Endothelial cell of umbilical vein (primary cell): Measurements from ENCODE around the gene CLDN9. TPM values are rescaled to one million over a fixed set of nuclear protein-coding genes. Genes with fewer than 3 reads are reported as not detected.
A peak's percentile ranks its signal among the peaks of the same experiment; 100 is the strongest.

Source experiments
- BruUV-seq: library from RNA; stranded (reverse); fragments of 400-500 nt; replicated peaks from 2 replicates; lab custom pipeline; 2021; lab: Mats Ljungman, UMichigan
- CTCF ChIA-PET: fragments of 300-600, 350-600 bp; sonication (Branson Sonifier 250); formaldehyde crosslinking; loops from one replicate; lab custom pipeline; 2021; ENCODE audit warnings: antibody characterized with exemption, inconsistent platforms; lab: Charles Lee
- POLR2A ChIA-PET: fragments of 300-600, 350-600 bp; sonication (Branson Sonifier 250); formaldehyde crosslinking; loops from one replicate; lab custom pipeline; 2021; ENCODE audit warnings: antibody characterized with exemption, inconsistent platforms; lab: Charles Lee
- DNase-seq: peaks from one replicate; pipeline ENCODE4 v3.0.0-alpha.2; 2011; ENCODE audit warnings: low read depth, low spot score
- FAIRE-seq: peaks from 2 replicates; lab custom pipeline; 2011; peaks lifted over from hg19 to GRCh38; lab: Jason Lieb, UNC
- H2AFZ ChIP-seq: 2 replicates; pipeline ENCODE4 v1.6.0; 2012; ENCODE audit warnings: low read depth, low read length, control low read depth, inconsistent platforms
- H3K27ac ChIP-seq: 2 replicates; pipeline ENCODE4 v1.5.1; 2011; ENCODE audit warnings: low read depth, mild to moderate bottlenecking, control low read depth, low read length, moderate library complexity; ENCODE audit not compliant: insufficient read depth
- H3K27me3 ChIP-seq, 2 experiments: 2 replicates each; pipeline versions ENCODE4 v1.6.0 to v1.6.1; 2011; ENCODE audit warnings: low read length in 2 of 2, mixed read lengths in 1 of 2; ENCODE audit not compliant: control insufficient read depth in 2 of 2, insufficient read depth in 2 of 2
- H3K36me3 ChIP-seq, 2 experiments: 2 replicates in 1 of 2; 3 replicates in 1 of 2; pipeline ENCODE4 v1.5.1; 2011; ENCODE audit warnings: low read length in 2 of 2, mild to moderate bottlenecking in 1 of 2, moderate library complexity in 1 of 2; ENCODE audit not compliant: control insufficient read depth in 2 of 2, insufficient read depth in 2 of 2; ENCODE audit errors: extremely low read depth in 1 of 2
- H3K4me1 ChIP-seq: 3 replicates; pipeline ENCODE4 v1.5.1; 2011; ENCODE audit warnings: mild to moderate bottlenecking, low read length; ENCODE audit not compliant: control insufficient read depth, insufficient read depth; ENCODE audit errors: extremely low read depth
- H3K4me2 ChIP-seq: 2 replicates; pipeline ENCODE4 v1.6.1; 2011; ENCODE audit warnings: low read length, control low read depth, mixed read lengths; ENCODE audit not compliant: insufficient read depth
- H3K4me3 ChIP-seq, 3 experiments: fragments of 200-600 bp in 1 of 3; sonication (generic), shearing (Covaris generic) in 1 of 3; replicated peaks in 1 of 3; 2 replicates each; pipeline ENCODE4 v1.5.1; 2011 to 2016; ENCODE audit warnings: control low read depth in 3 of 3, low read length in 3 of 3, mild to moderate bottlenecking in 2 of 3, inconsistent platforms in 1 of 3, low read depth in 1 of 3, moderate library complexity in 1 of 3; ENCODE audit not compliant: insufficient read depth in 1 of 3
- H3K79me2 ChIP-seq: 2 replicates; pipeline ENCODE4 v1.6.0; 2012; ENCODE audit warnings: low read length, inconsistent platforms; ENCODE audit not compliant: control insufficient read depth, insufficient read depth
- H3K9ac ChIP-seq: replicated peaks from 2 replicates; pipeline ENCODE3; 2011; ENCODE audit warnings: low read length, control low read depth; ENCODE audit not compliant: insufficient read depth; ENCODE audit errors: extremely low read depth
- H3K9me1 ChIP-seq: replicated peaks from 3 replicates; pipeline ENCODE4 v1.6.0; 2011; ENCODE audit warnings: mild to moderate bottlenecking, low read length; ENCODE audit not compliant: control insufficient read depth, insufficient read depth; ENCODE audit errors: extremely low read depth
- H3K9me3 ChIP-seq: replicated peaks from 2 replicates; pipeline ENCODE4 v1.5.1; 2012; ENCODE audit warnings: low read length, inconsistent platforms; ENCODE audit not compliant: control insufficient read depth, insufficient read depth
- H4K20me1 ChIP-seq: replicated peaks from 2 replicates; pipeline ENCODE3; 2011; ENCODE audit warnings: mild to moderate bottlenecking, low read length; ENCODE audit not compliant: control insufficient read depth, insufficient read depth; ENCODE audit errors: extremely low read depth
- EZH2 ChIP-seq: IDR thresholded peaks from 2 replicates; pipeline ENCODE4 v1.6.1; 2012; ENCODE audit warnings: borderline replicate concordance, low read depth, mild to moderate bottlenecking, moderate library complexity, low read length, inconsistent platforms; ENCODE audit not compliant: severe bottlenecking
- GATA2 ChIP-seq: IDR thresholded peaks from 2 replicates; pipeline ENCODE4 v1.7.0; 2011; ENCODE audit warnings: low read depth, mild to moderate bottlenecking, moderate library complexity, mixed read lengths, low read length; ENCODE audit not compliant: insufficient read length, insufficient read depth
- JUN ChIP-seq: IDR thresholded peaks from 2 replicates; pipeline ENCODE4 v1.6.1; 2011; ENCODE audit warnings: borderline replicate concordance, low read depth; ENCODE audit not compliant: insufficient read length, insufficient read depth
- MYC ChIP-seq: IDR thresholded peaks from one replicate; pipeline ENCODE4 v1.6.1; 2011; ENCODE audit warnings: mild to moderate bottlenecking, low read depth, low read length
- POLR2A ChIP-seq: IDR thresholded peaks from 2 replicates; pipeline ENCODE4 v1.6.1; 2012; ENCODE audit warnings: low read depth, mild to moderate bottlenecking, control low read depth, low read length
- POLR2AphosphoS5 ChIP-seq: IDR thresholded peaks from 2 replicates; pipeline ENCODE4 v1.6.1; 2012; ENCODE audit warnings: low read depth, mild to moderate bottlenecking, control low read depth, low read length, moderate library complexity; ENCODE audit not compliant: insufficient read depth
- dilution Hi-C: fragments of 300-500 bp; cut with MboI; formaldehyde crosslinking; loops from one replicate; pipeline ENCODE4 v1.15.0; 2019; ENCODE audit warnings: low sequenced_read_pairs; ENCODE audit not compliant: extremely low pct_ligation_motif_present
- intact Hi-C: fragments of 100-400 bp; cut with micrococcal nuclease; formaldehyde crosslinking; loops from one replicate; pipeline ENCODE4 v1.10.0; 2022
- polyA plus RNA-seq, 4 experiments: library from polyadenylated mRNA; depleted of rRNA in 3 of 4; stranded (reverse) in 3 of 4; unstranded in 1 of 4; fragments of >200 nt; gene quantifications; 2 replicates each; pipeline versions ENCODE4 v1.2.1 to v1.2.3, GENCODE V29; 2011 to 2012; ENCODE audit warnings: missing spikeins in 1 of 4
- total RNA-seq: library from RNA; stranded (reverse); gene quantifications from 2 replicates; pipeline ENCODE4 v1.2.3, GENCODE V29; 2021

CLDN9 gene
- total and polyA plus RNA-seq, 2 donors (not counting 3 experiments of a cell fraction or from before 2014, with no cell fraction given), result 0.06 TPM; not detected in 1

- no peaks in the 10 kb centered on the region for H3K9me3 ChIP-seq
- FAIRE-seq (no peak), DNase-seq (no peak)
- POLR2A ChIA-PET, result no interaction called here
- H3K4me1 ChIP-seq, result peaks cover 18% of the 10 kb centered on the region
- H2AFZ ChIP-seq, result no peak overlapping the region
- H3K4me3 ChIP-seq, result peak overlapping the region in 2 of 3 experiments; percentile 1 to 61
- peak overlapping the region; percentile 47 for H3K9ac ChIP-seq
- peak overlapping the region; percentile 83 for H3K4me2 ChIP-seq
- H3K27ac ChIP-seq, result peak overlapping the region; percentile 98
- dilution Hi-C loops, result no loop called here
- CTCF ChIA-PET, result interaction anchor here (1.4 to 6.1 kb wide), 3 partner anchors 7 to 79 kb away, joined by 4 to 52 read pairs (median 9); no protein-coding TSS in a partner anchor
- BruUV-seq, result no TSS peak
- TF ChIP-seq POLR2A, result peak; percentile 54
- no peak for TF ChIP-seq GATA2
- H3K27me3 ChIP-seq, result no peaks in the 10 kb centered on the region
- no peaks in the 10 kb centered on the region for H4K20me1 ChIP-seq
- no peaks in the 10 kb centered on the region for H3K9me1 ChIP-seq
- intact Hi-C loops, result no loop called here
- H3K36me3 ChIP-seq, result peaks cover 0 to 9% of the 10 kb centered on the region in 2 experiments
- peaks cover 2% of the 10 kb centered on the region for H3K79me2 ChIP-seq
Observed at GRCh38 chr16:3023415-3023668, 10.6 kb downstream of the CLDN9 start.

- Histone ChIP-seq H3K4me3 (peak within 1 kb of the TSS; percentile 0 to 61 (median 53)), H3K27ac (peak within 1 kb of the TSS; percentile 98), H3K36me3 (peaks cover 0 to 9% of the 10 kb centered on the region in 2 experiments), H3K9me1 (no peaks in the 10 kb centered on the region), H3K9me3 (no peaks in the 10 kb centered on the region), H3K79me2 (peaks cover 2% of the 10 kb centered on the region), H3K4me2 (peak within 1 kb of the TSS; percentile 83), H2AFZ (no peak within 1 kb of the TSS), H4K20me1 (no peaks in the 10 kb centered on the region), H3K27me3 (peaks cover under 1 to 2% of the 10 kb centered on the region in 2 experiments), H3K4me1 (peaks cover 18% of the 10 kb centered on the region), H3K9ac (peak within 1 kb of the TSS; percentile 90)
- ChIA-PET POLR2A (interaction anchor here (0.7 kb wide), 2 partner anchors 19 to 272 kb away, joined by 4 read pairs; no protein-coding TSS in a partner anchor), CTCF (interaction anchor here (1.4 to 6.1 kb wide), 3 partner anchors 7 to 78 kb away, joined by 4 to 52 read pairs (median 9); no protein-coding TSS in a partner anchor)
- peak; percentile 97 for FAIRE-seq
- TF ChIP-seq GATA2, result no peak
- peak; percentile 36 for TF ChIP-seq MYC
- peak; percentile 62 for TF ChIP-seq POLR2A
- TF ChIP-seq EZH2, result no peak
- TF ChIP-seq POLR2AphosphoS5, result peak; percentile 97
- no peak for TF ChIP-seq JUN
- peak; percentile 98 for DNase-seq
- no TSS peak for BruUV-seq
- intact Hi-C loops, result no loop called here
- dilution Hi-C loops, result no loop called here
Observed at GRCh38 chr16:3023669-3024478, 11.2 kb downstream of the CLDN9 start, which contains the start of the genes HCFC1R1 and THOC6. TSS of gene HCFC1R1 (minus strand) at chr16:3023942. CDS start at chr16:3023941, 1 bp downstream. TSS of gene THOC6 (plus strand) at chr16:3024035. CDS start at chr16:3024327, 292 bp downstream.
